Astrocyte of the spinal cord (primary cell): ENCODE data around the gene TPK1.

Experiments used
- DNase-seq: peaks from one replicate; pipeline ENCODE4 v3.0.0; 2011; ENCODE audit warnings: low read depth, low spot score
- H3K4me3 ChIP-seq: 2 replicates; pipeline ENCODE4 v1.5.1; 2011; ENCODE audit warnings: low read depth, mild to moderate bottlenecking, low read length, moderate library complexity
- in situ Hi-C: cut with HindIII; loops from 2 replicates; pipeline ENCODE4 v1.10.0; 2017; ENCODE audit warnings: low sequenced_read_pairs
- TF ChIP-seq, protein P1 (sequence below): IDR thresholded peaks from 2 replicates; pipeline ENCODE4 v1.5.1; 2012; ENCODE audit warnings: low read depth, mild to moderate bottlenecking, low read length, inconsistent platforms

Gene TPK1

DNA sequence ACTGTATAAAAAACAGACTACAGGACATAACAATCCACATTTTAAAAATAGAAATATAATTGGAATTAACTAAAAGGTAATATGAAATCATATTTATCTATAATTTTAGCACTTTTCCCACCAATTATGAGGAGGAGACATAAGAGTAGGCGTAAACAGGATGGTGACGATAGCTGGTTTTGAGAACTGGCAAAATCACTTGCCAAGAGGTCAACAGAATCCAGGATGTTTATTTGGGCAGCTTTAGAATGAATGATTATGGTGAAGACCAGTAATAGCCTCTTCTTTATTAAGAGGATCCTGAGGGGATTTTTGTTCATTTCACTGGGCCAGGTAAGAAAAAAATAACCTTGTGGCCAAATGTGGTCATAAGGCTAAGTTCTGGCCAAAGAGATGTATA, 67.2 kb downstream of the TPK1 start:
- no peak for DNase-seq
- no peak overlapping the region for H3K4me3 ChIP-seq
- in situ Hi-C loops, result no loop called here
- TF ChIP-seq, protein P1, sequence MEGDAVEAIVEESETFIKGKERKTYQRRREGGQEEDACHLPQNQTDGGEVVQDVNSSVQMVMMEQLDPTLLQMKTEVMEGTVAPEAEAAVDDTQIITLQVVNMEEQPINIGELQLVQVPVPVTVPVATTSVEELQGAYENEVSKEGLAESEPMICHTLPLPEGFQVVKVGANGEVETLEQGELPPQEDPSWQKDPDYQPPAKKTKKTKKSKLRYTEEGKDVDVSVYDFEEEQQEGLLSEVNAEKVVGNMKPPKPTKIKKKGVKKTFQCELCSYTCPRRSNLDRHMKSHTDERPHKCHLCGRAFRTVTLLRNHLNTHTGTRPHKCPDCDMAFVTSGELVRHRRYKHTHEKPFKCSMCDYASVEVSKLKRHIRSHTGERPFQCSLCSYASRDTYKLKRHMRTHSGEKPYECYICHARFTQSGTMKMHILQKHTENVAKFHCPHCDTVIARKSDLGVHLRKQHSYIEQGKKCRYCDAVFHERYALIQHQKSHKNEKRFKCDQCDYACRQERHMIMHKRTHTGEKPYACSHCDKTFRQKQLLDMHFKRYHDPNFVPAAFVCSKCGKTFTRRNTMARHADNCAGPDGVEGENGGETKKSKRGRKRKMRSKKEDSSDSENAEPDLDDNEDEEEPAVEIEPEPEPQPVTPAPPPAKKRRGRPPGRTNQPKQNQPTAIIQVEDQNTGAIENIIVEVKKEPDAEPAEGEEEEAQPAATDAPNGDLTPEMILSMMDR, result no peak

DNA sequence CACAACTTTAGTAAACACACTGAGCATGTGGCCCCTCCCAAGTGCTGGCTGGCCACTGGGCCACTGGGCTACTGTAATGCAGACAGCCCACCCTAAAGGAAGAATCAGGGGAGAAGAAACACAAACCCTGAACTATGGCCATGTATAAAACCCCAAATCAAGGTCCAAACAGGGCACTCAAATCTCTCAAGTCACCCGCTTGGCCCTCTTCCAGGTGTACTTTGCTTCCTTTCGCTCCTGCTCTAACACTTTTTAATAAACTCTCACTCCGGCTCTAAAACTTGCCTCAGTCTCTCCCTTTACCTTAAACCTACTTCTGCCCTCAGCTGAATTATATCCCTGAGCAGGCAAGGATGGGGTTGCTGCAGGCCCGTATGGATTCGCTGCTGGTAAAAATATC, 72.6 kb downstream of the TPK1 start:
- no peak overlapping the region for H3K4me3 ChIP-seq
- TF ChIP-seq, protein P1, result no peak
- no peak for DNase-seq
- in situ Hi-C loops, result no loop called here

DNA sequence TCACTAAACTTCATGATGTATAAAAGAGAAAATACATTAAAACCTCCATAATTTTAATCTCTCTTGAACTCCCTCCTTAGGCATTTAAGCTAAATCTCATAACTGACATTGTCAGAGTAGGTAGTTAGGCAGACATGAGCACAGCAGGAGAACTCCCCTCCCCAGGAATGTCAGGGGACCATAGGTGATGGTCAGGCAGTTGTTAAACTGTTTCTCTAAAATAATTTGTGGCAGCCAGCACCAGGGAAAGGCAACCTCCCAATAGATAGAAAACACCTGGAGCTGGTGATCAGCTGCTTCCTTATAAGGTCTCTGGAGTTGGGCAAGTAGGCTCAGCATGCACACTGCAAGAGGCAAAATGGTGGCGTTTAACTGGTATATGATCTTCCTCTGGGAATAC, 73.0 kb downstream of the TPK1 start:
- TF ChIP-seq, protein P1, result no peak
- DNase-seq, result no peak
- no peak overlapping the region for H3K4me3 ChIP-seq
- in situ Hi-C loops, result no loop called here

DNA sequence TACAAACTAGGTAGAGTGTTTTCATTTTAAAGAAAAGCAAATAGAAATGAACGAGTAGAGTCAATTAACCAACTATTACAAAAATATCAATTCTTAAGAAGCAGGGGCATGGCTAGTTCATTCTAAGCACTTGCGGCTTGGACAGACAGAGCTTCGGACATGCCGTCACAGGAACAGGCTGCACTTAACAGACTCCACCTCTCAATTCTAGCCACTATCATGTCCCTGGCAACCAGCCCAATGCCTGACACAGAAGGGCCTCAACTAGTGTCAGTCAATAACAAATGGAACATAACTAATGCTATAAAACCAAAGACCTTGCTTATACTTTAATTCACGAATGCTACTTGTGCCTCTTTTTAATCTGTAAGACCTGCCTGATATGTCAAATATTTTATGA, 74.4 kb downstream of the TPK1 start:
- TF ChIP-seq, protein P1, result no peak
- H3K4me3 ChIP-seq, result no peak overlapping the region
- in situ Hi-C loops, result no loop called here
- DNase-seq, result no peak

DNA sequence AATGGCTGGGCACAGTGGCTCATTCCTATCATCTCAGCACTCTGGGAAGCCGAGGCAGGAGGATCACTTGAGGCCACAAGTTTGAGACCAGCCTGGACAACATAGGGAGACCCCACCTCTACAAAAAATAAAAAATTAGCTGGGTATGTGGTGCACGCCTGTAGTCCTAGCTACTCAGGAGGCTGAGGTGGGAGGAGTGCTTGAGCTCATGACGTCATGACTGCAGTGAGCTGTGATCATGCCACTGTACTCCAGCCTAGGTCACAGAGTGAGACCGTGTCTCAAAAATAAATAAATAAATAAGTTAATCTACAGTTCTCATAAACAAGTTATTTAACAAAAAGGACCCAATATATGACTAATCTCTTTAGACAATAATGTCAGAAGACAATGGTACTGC, 76.2 kb downstream of the TPK1 start:
- no peak overlapping the region for H3K4me3 ChIP-seq
- in situ Hi-C loops, result no loop called here
- TF ChIP-seq, protein P1, result no peak
- DNase-seq, result no peak

DNA sequence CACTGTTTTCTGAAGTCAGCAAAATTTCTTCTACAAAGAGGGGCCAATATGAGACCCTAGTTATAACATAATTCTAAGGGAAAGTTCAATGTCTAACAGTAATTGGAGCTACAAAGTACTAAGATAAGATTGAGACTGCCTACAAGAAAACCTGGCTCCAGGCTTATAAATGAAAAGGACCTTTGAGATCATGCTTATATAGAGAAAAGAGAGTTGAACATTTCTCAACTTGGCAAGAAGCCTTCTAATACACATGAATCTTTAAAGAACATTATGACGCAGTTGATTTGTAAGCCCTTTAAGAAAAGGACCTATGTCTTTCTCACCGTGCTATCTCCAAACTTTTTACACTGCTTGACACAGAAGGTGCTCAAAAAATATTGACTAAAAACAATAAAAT, 87.9 kb downstream of the TPK1 start:
- TF ChIP-seq, protein P1, result no peak
- H3K4me3 ChIP-seq, result no peak overlapping the region
- no peak for DNase-seq
- in situ Hi-C loops, result no loop called here

DNA sequence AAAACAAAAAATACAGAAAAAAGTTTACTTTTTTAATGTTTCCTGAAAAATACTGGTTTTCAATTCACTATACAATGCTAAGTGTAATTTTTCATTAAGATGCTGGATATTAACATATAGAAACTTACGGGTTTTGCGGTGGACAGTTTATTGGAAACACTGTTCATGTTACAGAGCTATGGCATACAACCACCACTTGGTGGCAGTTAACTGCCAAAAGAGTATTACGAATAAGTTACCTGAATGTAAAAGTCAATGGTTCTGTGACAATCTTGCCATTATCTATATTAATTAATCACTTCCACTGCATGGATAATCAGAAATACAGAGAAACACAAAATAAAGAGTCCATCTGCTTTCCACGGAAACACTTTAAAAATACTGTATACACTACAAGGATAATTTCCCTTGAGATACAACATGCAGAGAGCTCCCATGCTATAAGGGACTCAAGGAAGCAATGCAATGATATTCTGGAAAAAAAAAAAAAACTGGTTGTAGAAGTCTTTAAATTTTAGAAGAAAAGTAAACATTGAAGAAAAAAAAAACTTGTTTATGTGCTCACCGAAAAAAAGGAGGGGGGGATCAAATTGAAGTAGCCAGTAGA, 97.0 kb downstream of the TPK1 start:
- DNase-seq, result peak; percentile 31
- in situ Hi-C loops, result no loop called here
- H3K4me3 ChIP-seq, result no peak overlapping the region
- TF ChIP-seq, protein P1, result peak; percentile 78
